ENCODE results near the gene MUCL3. TPM values are rescaled to one million over a fixed set of nuclear protein-coding genes. Genes with fewer than 3 reads are reported as not detected.

Gene MUCL3
- total RNA-seq, 1 donor from 2014 or later: not detected

DNA sequence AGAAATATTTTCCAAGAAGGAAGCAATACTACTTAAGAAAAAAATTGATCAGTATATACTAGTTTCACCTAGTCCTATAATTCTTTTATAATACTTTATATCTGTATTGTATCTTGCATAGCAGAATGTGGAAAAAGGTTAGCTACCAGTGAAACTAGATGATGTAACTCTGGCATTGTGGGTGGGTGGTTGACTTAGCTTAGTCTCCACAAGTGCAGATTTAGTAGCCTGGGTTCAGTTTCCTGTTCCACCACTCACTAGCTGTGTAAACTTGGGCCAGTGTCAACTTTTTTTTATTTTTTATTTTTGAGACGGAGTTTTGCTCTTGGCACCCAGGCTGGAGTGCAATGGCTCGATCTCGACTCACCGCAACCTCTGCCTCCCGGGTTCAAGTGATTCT lies 44.7 kb downstream of the MUCL3 start:
- TF ChIP-seq, protein P1, sequence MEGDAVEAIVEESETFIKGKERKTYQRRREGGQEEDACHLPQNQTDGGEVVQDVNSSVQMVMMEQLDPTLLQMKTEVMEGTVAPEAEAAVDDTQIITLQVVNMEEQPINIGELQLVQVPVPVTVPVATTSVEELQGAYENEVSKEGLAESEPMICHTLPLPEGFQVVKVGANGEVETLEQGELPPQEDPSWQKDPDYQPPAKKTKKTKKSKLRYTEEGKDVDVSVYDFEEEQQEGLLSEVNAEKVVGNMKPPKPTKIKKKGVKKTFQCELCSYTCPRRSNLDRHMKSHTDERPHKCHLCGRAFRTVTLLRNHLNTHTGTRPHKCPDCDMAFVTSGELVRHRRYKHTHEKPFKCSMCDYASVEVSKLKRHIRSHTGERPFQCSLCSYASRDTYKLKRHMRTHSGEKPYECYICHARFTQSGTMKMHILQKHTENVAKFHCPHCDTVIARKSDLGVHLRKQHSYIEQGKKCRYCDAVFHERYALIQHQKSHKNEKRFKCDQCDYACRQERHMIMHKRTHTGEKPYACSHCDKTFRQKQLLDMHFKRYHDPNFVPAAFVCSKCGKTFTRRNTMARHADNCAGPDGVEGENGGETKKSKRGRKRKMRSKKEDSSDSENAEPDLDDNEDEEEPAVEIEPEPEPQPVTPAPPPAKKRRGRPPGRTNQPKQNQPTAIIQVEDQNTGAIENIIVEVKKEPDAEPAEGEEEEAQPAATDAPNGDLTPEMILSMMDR (IDR thresholded peaks at IDR 0.05; ENCODE audit: insufficient read depth, low read depth, low read length): no peak
- no peak for TF ChIP-seq EZH2 (IDR thresholded peaks at IDR 0.05; ENCODE audit: insufficient read depth, low read length)
- H3K27ac ChIP-seq (ENCODE audit: low read depth, low read length): no peak overlapping the region
- peaks cover 3% of the 10 kb centered on the region for H3K27me3 ChIP-seq (ENCODE audit: insufficient read depth, low read length)
- no peak overlapping the region for H3K4me3 ChIP-seq (ENCODE audit: insufficient read depth, low read depth, low read length)
- Mint-ChIP-seq H3K4me3 (ENCODE audit: unreplicated experiment) (no peak overlapping the region), H3K36me3 (ENCODE audit: low read depth, unreplicated experiment) (peaks cover 2% of the 10 kb centered on the region), H3K9me3 (ENCODE audit: unreplicated experiment) (peaks cover 5% of the 10 kb centered on the region), H3K4me1 (ENCODE audit: low read depth, unreplicated experiment) (peaks cover 16% of the 10 kb centered on the region), H3K27ac (ENCODE audit: unreplicated experiment) (no peak overlapping the region), H3K27me3 (ENCODE audit: low read depth, unreplicated experiment) (peaks cover 22% of the 10 kb centered on the region)
- no peak overlapping the region for H3K9ac ChIP-seq (ENCODE audit: low read length)
- no peaks in the 10 kb centered on the region for H3K36me3 ChIP-seq (ENCODE audit: insufficient read depth, low read length)
- H3K9me3 ChIP-seq (ENCODE audit: insufficient read depth, low read depth, low read length): no peaks in the 10 kb centered on the region
- peaks cover 5% of the 10 kb centered on the region for H3K4me1 ChIP-seq (ENCODE audit: insufficient read depth, low read length)
- FAIRE-seq: no peak
- H4K20me1 ChIP-seq (ENCODE audit: insufficient read depth, low read length): no peaks in the 10 kb centered on the region
- no peak for DNase-seq (ENCODE audit: low read depth)
- no peak overlapping the region for H2AFZ ChIP-seq (ENCODE audit: low read depth, low read length)
- no peaks in the 10 kb centered on the region for H3K79me2 ChIP-seq (ENCODE audit: insufficient read depth, low read length)
- no peak overlapping the region for H3K4me2 ChIP-seq (ENCODE audit: low read length)

DNA sequence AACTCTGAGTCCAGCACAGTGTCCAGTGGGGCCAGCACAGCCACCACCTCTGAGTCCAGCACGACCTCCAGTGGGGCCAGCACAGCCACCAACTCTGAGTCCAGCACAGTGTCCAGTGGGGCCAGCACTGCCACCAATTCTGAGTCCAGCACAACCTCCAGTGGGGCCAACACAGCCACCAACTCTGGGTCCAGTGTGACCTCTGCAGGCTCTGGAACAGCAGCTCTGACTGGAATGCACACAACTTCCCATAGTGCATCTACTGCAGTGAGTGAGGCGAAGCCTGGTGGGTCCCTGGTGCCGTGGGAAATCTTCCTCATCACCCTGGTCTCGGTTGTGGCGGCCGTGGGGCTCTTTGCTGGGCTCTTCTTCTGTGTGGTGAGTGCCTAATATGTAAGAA lies 46.5 kb downstream of the MUCL3 start:
- Histone ChIP-seq H3K9ac (ENCODE audit: low read length) (no peak overlapping the region), H4K20me1 (ENCODE audit: insufficient read depth, low read length) (no peaks in the 10 kb centered on the region), H3K4me3 (ENCODE audit: insufficient read depth, low read depth, low read length) (no peak overlapping the region), H3K27me3 (ENCODE audit: insufficient read depth, low read length) (peaks cover 3% of the 10 kb centered on the region), H3K27ac (ENCODE audit: low read depth, low read length) (no peak overlapping the region), H3K79me2 (ENCODE audit: insufficient read depth, low read length) (no peaks in the 10 kb centered on the region), H3K4me2 (ENCODE audit: low read length) (no peak overlapping the region), H3K36me3 (ENCODE audit: insufficient read depth, low read length) (no peaks in the 10 kb centered on the region), H3K9me3 (ENCODE audit: insufficient read depth, low read depth, low read length) (no peaks in the 10 kb centered on the region), H2AFZ (ENCODE audit: low read depth, low read length) (no peak overlapping the region), H3K4me1 (ENCODE audit: insufficient read depth, low read length) (peaks cover 4% of the 10 kb centered on the region)
- H3K36me3 Mint-ChIP-seq (ENCODE audit: low read depth, unreplicated experiment): peaks cover 2% of the 10 kb centered on the region
- TF ChIP-seq EZH2 (IDR thresholded peaks at IDR 0.05; ENCODE audit: insufficient read depth, low read length): no peak
- TF ChIP-seq, protein P1 (IDR thresholded peaks at IDR 0.05; ENCODE audit: insufficient read depth, low read depth, low read length): no peak
- H3K9me3 Mint-ChIP-seq (ENCODE audit: unreplicated experiment): peaks cover 7% of the 10 kb centered on the region
- DNase-seq (ENCODE audit: low read depth): no peak
- FAIRE-seq: no peak
- no peak overlapping the region for H3K27ac Mint-ChIP-seq (ENCODE audit: unreplicated experiment)
- H3K27me3 Mint-ChIP-seq (ENCODE audit: low read depth, unreplicated experiment): peaks cover 22% of the 10 kb centered on the region
- H3K4me1 Mint-ChIP-seq (ENCODE audit: low read depth, unreplicated experiment): peaks cover 15% of the 10 kb centered on the region
- H3K4me3 Mint-ChIP-seq (ENCODE audit: unreplicated experiment): no peak overlapping the region

DNA sequence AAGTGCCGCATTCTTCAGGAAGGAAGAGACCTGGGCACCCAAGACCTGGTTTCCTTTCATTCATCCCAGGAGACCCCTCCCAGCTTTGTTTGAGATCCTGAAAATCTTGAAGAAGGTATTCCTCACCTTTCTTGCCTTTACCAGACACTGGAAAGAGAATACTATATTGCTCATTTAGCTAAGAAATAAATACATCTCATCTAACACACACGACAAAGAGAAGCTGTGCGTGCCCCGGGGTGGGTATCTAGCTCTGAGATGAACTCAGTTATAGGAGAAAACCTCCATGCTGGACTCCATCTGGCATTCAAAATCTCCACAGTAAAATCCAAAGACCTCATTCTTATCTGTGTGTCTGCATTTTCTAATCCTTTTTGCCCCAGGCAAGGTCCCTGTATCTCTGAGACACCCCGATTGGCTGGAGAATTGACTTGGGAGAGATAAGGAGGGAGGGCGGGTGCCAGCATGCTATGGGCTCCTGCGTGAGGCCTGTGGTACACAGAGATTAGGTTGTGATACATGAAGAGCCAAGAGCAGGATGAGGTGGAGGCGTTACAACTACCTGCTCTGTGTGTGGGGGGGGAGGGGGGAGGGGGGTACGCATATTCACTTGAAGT lies 47.5 kb downstream of the MUCL3 start:
- no peak overlapping the region for H3K27ac Mint-ChIP-seq (ENCODE audit: unreplicated experiment)
- Histone ChIP-seq H3K36me3 (ENCODE audit: insufficient read depth, low read length) (no peaks in the 10 kb centered on the region), H3K9me3 (ENCODE audit: insufficient read depth, low read depth, low read length) (no peaks in the 10 kb centered on the region), H3K4me1 (ENCODE audit: insufficient read depth, low read length) (no peaks in the 10 kb centered on the region), H2AFZ (ENCODE audit: low read depth, low read length) (no peak overlapping the region), H3K9ac (ENCODE audit: low read length) (no peak overlapping the region), H3K79me2 (ENCODE audit: insufficient read depth, low read length) (no peaks in the 10 kb centered on the region), H4K20me1 (ENCODE audit: insufficient read depth, low read length) (no peaks in the 10 kb centered on the region), H3K27me3 (ENCODE audit: insufficient read depth, low read length) (peaks cover 3% of the 10 kb centered on the region), H3K4me2 (ENCODE audit: low read length) (no peak overlapping the region), H3K27ac (ENCODE audit: low read depth, low read length) (no peak overlapping the region), H3K4me3 (ENCODE audit: insufficient read depth, low read depth, low read length) (no peak overlapping the region)
- no peak for DNase-seq (ENCODE audit: low read depth)
- peaks cover 13% of the 10 kb centered on the region for H3K27me3 Mint-ChIP-seq (ENCODE audit: low read depth, unreplicated experiment)
- TF ChIP-seq EZH2 (IDR thresholded peaks at IDR 0.05; ENCODE audit: insufficient read depth, low read length): no peak
- H3K4me3 Mint-ChIP-seq (ENCODE audit: unreplicated experiment): no peak overlapping the region
- peaks cover 12% of the 10 kb centered on the region for H3K4me1 Mint-ChIP-seq (ENCODE audit: low read depth, unreplicated experiment)
- peaks cover 2% of the 10 kb centered on the region for H3K36me3 Mint-ChIP-seq (ENCODE audit: low read depth, unreplicated experiment)
- FAIRE-seq: no peak
- H3K9me3 Mint-ChIP-seq (ENCODE audit: unreplicated experiment): peaks cover 5% of the 10 kb centered on the region

All from astrocyte (in vitro differentiated cells and primary cell).